IPS-NIHi7 (cell line): Measurements from ENCODE around the gene LEAP2.

Experiments
- DNase-seq: peaks from one replicate; pipeline ENCODE4 v3.0.0; 2012; ENCODE audit warnings: mixed read lengths; ENCODE audit errors: extremely low spot score

LEAP2 gene

DNA sequence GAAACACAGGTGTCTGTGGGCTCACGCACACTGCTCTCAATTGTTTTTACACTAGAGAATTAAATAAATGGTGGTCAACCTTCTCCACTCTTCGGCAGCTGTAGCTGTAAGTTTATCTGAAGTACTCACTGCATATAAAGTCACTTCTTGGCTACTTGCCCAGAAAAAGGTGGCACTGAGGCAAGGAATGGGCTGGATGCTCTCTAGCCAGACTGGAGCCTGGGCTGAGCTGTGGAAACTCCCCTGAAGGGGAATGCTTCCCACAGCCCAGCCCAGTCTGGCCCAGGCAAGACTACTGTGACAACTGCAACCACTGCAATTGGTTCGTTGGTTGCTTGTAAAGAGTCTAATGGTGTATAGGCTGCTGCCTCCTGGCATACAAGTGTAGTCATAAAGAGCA is 4.5 kb downstream of the LEAP2 start:
- DNase-seq: no peak

DNA sequence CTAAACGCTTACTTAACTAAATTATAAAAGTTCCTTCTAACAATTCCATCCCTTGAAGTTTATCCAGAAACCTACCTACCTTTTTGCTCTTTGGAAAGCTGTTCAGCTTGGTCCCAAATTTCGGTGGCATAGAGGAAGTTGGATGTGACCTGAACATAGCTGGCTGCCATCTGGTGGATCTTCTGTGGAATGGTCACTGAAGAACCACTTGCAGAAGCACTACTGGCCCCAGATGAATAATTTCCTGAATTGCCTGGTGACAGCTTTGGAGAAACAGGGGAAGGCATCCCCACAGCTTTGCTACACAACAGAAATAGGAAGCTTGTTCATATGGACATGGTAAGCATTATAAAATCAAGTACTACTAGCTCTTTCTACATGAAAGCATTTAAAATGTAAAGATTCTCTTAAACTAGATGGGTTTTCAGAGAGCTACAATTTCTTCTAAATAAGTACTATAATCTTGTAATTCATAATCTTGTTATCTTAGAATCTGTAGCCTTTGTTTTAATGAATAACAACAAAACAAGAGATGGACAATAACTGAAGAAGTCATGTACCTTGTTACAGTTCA is 9.9 kb downstream of the LEAP2 start:
- DNase-seq: peak; percentile 60

- DNase-seq: no peak
Observed at GRCh38 chr5:132884548-132884947, 11.1 kb downstream of the LEAP2 start.

DNA sequence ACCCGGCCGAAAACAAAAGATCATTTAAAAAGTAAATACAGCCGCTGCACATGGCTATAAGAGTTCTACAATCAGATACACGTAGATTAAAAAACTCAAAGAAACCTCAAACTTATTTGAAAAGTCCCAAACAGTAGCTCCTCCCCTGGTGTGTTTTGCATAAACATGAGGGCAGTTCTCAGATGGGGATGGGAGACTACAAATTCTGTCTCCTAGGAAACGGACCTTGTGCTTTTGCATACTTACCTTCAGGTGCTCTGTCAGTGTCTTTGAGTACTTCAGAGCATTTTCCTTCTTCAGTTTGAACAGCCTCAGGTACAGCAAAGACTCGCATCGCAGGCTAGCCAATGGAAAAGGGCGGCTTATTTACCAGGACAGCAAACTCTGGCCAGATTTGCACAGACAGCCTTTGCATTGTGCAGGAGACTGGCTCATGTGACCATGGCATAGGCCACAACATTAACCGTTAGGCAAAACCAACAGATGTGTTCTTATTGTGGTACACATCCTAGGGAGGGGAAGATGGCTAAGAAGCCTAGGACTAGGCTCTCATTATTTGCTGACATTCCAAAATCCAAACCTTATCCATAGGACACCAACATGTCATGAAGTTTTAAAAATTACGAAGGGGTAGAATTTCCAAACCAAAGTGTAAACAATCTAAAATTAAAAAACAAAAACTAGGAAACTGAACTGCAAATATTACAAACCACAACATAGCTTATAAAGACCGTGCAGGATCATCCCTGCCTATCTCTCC is 12.8 kb downstream of the LEAP2 start:
- DNase-seq: no peak

DNA sequence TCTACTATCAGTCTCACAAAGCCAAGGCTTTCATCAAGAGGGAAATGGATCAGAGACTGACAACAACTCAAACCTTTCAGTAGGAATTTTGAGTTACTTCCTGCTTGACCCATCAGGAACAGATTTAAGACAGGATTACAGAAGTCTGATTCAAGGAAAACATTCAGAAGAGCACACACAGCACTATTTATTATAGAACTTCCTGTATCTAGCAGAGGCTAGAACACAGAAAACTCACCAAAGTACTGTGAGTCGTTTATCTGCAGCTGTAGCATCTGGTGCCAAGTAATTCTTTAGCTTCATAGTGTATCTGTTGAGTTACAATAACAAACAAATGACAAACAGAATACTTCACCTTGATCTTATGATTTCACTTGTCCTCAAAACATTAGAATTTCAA is 13.8 kb downstream of the LEAP2 start:
- DNase-seq: no peak

DNA sequence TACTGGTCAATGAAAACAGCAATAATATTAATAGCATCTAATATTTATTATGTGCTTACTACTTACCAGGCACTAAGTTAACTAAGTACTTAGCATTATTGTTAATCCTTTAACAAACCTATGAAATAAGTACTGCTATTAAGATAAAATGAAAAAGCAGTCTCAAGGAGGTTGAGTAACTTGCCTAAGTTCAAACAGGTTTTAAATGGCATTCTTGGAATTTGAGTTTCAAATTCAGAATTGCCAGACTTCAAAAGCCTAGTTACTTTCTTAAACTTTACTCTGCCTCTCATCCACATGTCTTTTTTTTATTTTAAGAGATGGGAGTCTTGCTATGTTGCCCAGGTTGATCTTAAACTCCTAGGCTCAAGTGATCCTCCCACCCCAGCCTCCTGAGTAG is 16.0 kb downstream of the LEAP2 start:
- DNase-seq: no peak

DNA sequence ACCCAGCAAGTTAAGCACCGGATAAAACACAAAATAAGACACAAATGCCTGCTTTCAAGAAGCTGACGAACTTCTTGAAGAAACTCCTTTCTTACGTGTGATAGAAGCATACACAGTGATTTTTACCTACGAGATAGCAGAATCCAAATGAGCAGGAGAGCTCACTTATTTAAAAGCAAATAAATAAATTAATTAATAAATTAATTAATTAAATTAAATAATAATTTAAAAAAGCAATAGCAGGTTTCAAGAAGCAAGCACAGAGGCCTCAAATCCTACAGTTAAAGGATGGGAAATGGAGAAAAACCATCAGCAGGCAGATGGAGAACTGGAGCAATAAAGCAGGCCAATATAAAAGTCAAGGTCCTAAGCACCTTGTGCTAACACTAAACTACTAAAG is 17.3 kb downstream of the LEAP2 start:
- DNase-seq: no peak

- DNase-seq: no peak
Observed at GRCh38 chr5:132895719-132896305, 22.3 kb downstream of the LEAP2 start.

DNA sequence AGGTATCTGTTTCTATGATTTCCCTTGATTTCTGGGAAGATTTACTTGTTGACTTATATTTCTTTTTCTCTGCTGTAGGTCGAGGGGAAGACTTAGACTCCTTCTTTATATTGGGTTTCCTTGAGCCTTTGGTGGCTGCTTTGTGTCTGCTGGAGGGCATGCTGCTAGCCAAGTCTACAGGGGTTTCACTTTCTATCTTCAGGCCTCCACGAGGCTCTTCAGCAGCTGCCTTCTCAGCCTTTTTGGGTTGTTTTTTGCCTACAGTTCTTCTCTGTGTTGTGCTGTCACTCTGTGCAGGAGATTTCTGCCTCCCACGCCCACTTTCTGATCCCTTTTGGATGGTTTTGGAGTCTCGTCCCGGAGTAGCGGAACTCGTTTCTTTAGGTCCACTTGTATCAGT is 23.2 kb downstream of the LEAP2 start:
- DNase-seq: no peak

GRCh38 chr5:132898094-132898493 is 24.6 kb downstream of the LEAP2 start:
- no peak for DNase-seq

- DNase-seq: no peak
Observed at GRCh38 chr5:132901036-132901435, 27.6 kb downstream of the LEAP2 start.

GRCh38 chr5:132901730-132902129 is 28.3 kb downstream of the LEAP2 start:
- no peak for DNase-seq

DNA sequence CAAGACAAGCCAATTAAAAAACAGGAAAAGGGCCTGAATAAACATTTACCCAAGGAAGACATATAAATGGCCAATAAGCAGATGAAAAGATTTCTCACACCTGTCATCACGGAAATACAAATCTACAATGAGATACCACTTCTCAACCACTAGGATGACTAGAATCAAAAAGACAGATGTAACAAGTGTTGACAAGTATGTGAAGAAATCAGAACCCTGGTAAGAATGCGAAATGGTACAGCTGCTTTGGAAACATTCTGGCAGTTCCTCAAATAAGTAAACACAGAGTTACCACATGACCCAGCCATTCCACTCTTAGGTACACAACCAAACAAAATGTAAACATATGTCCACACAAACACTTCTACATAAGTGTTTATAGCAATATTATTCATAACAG is 32.5 kb downstream of the LEAP2 start:
- no peak for DNase-seq

DNA sequence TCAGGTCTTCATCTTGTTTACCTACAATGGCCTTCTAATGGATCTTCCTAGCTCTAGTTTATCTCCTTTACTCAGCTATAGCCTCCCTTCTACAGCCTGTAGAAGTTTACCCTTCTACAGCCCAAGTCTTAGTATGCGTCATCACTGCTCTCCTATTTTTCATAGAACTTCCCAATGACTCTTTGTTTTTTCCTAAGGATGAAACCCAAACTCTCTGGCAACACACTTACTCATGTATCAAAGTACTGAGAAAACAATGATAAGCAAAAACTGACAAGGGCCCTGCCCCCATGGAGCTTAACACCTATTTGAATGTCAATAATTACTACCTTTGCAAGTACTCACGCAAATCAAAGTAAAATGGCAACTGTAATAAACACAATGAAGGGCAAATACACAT is 33.7 kb downstream of the LEAP2 start:
- DNase-seq: no peak

GRCh38 chr5:132909702-132910101 is 36.2 kb downstream of the LEAP2 start:
- DNase-seq: no peak

DNA sequence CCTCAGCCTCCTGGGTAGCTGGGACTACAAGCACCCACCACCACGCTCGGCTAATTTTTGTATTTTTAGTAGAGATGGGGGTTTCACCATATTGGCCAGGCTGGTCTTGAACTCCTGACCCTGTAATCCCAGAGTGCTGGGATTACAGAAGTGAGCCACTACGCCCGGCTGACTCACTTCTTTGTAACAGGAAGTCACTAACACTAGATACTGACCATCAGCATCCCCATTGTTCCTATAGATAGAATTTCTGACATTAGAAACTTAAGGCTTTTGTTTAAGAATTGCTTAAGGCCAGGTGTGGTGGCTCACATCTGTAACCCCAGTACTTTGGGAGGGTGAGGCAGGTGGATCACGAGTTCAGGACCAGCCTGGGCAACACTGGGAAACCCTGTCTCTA is 42.2 kb downstream of the LEAP2 start:
- DNase-seq: no peak

DNA sequence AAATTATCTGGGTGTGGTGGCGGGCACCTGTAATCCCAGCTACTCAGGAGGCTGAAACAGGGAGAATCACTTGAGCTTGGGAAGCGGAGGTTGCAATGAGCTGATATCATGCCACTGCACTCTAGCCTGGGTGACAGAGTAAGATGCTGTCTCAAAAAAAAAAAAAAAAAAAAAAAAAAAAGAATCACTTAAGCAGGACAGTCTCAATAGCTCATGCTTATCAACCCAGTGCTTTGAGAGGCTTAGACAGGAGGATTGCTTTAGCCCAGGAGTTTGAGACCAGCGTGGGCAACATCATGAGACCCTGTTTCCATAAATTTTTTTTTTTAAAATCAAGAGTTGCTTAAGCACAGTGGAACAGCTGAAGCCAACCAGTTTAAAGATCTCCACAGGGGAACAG is 42.6 kb downstream of the LEAP2 start:
- no peak for DNase-seq
